Measurements from ENCODE around the gene DAND5. TPM values are rescaled to one million over a fixed set of nuclear protein-coding genes. Genes with fewer than 3 reads are reported as not detected.

The DAND5 gene
- total and polyA plus RNA-seq, 9 donors = 0.11 to 0.15 TPM; not detected in 7

DNA sequence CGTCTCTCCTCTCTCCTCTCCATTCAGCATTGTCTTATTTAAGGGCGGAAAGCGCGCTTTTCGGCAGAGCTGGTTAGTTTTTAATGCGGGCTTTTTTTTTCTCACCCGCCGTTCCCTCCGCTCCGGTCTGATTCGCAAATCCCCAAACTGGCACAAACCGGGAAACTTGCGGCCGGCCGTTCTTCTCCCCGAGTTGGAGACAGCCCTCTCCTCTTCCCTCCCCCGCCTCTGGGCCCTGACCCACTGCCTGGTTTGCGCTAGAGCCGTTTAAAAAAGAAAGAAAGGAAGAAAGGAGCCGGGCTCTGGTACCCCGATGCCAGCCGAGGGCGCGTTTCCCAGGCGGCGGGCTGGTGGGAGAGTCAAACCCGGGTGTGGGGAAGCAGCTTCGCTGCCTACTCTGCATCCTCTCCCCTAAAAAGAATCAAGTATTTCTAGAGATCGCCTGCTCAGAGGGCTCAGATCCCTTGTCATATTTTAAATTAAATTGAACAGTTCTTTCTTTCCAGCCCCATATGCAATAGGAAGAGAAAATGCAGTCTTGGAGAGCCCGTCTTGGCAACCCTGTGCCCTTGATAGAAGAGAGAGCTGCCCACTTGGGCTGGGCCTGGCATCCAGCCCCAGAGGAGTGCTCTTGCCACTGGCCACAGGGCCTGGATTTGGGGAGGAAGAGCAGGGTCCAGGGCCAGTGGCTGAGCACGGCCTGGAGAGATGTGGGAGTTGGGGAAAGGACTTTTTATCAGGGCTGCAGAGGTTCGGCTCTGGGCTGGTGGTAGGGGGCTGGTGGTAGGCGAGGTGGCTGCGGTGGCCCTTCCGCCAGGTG is 44.9 kb downstream of the DAND5 start:
- TF ChIP-seq, protein P1, sequence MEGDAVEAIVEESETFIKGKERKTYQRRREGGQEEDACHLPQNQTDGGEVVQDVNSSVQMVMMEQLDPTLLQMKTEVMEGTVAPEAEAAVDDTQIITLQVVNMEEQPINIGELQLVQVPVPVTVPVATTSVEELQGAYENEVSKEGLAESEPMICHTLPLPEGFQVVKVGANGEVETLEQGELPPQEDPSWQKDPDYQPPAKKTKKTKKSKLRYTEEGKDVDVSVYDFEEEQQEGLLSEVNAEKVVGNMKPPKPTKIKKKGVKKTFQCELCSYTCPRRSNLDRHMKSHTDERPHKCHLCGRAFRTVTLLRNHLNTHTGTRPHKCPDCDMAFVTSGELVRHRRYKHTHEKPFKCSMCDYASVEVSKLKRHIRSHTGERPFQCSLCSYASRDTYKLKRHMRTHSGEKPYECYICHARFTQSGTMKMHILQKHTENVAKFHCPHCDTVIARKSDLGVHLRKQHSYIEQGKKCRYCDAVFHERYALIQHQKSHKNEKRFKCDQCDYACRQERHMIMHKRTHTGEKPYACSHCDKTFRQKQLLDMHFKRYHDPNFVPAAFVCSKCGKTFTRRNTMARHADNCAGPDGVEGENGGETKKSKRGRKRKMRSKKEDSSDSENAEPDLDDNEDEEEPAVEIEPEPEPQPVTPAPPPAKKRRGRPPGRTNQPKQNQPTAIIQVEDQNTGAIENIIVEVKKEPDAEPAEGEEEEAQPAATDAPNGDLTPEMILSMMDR (IDR thresholded peaks at IDR 0.05) = no peak
- no peak for TF ChIP-seq EP300 (IDR thresholded peaks at IDR 0.05)
- no peak for TF ChIP-seq POLR2A (IDR thresholded peaks at IDR 0.05)
- DNase-seq = peak in 4 of 5 donors; percentile 69 to 78 (median 70)
- Histone ChIP-seq H3K27me3 (no peaks in the 10 kb centered on the region), H3K9me3 (no peaks in the 10 kb centered on the region), H3K36me3 (no peaks in the 10 kb centered on the region), H3K4me3 (peak overlapping the region; percentile 46), H3K27ac (peak overlapping the region; percentile 89 to 95), H3K4me1 (ENCODE audit: insufficient read depth) (peaks cover 51% of the 10 kb centered on the region)
- intact Hi-C loops (cut with DNase I) = no loop called here
- 9 to 23% (median 21%) methylated on average over 35 of the region's 35 CpGs for WGBS, 3 donors

DNA sequence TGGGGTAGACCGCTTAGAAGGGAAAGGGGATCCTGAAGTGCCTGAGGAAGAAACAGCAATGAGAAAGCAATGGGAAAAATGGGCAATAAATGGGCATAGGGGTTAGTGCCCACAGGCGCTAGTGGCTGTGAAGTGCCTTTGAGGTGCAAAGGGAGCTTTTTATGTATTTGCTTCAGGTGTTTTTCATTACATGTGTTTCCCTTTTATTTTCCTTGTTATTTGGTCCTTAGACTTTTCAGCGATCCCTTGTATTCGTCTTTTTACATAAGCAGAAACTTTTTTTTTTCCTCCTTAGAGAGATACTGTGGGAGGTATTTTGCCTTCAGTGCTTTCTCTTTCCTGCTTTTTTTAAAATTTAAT is 45.5 kb downstream of the DAND5 start:
- H3K4me3 ChIP-seq = peak overlapping the region; percentile 46
- H3K27ac ChIP-seq = peak overlapping the region; percentile 89 to 95
- WGBS, 3 donors = 40 to 54% (median 43%) methylated on average over 4 of the region's 4 CpGs
- no peak for DNase-seq
- peaks cover 47% of the 10 kb centered on the region for H3K4me1 ChIP-seq (ENCODE audit: insufficient read depth)
- H3K9me3 ChIP-seq = no peaks in the 10 kb centered on the region
- intact Hi-C loops (cut with DNase I) = loop anchor here in 1 of 4 donors (5.0 kb wide), 1 partner anchor 37 kb away; no protein-coding TSS in a partner anchor
- TF ChIP-seq EP300 (IDR thresholded peaks at IDR 0.05) (no peak), POLR2A (IDR thresholded peaks at IDR 0.05) (no peak)
- TF ChIP-seq, protein P1 (IDR thresholded peaks at IDR 0.05) = no peak
- H3K36me3 ChIP-seq = no peaks in the 10 kb centered on the region
- no peaks in the 10 kb centered on the region for H3K27me3 ChIP-seq

DNA sequence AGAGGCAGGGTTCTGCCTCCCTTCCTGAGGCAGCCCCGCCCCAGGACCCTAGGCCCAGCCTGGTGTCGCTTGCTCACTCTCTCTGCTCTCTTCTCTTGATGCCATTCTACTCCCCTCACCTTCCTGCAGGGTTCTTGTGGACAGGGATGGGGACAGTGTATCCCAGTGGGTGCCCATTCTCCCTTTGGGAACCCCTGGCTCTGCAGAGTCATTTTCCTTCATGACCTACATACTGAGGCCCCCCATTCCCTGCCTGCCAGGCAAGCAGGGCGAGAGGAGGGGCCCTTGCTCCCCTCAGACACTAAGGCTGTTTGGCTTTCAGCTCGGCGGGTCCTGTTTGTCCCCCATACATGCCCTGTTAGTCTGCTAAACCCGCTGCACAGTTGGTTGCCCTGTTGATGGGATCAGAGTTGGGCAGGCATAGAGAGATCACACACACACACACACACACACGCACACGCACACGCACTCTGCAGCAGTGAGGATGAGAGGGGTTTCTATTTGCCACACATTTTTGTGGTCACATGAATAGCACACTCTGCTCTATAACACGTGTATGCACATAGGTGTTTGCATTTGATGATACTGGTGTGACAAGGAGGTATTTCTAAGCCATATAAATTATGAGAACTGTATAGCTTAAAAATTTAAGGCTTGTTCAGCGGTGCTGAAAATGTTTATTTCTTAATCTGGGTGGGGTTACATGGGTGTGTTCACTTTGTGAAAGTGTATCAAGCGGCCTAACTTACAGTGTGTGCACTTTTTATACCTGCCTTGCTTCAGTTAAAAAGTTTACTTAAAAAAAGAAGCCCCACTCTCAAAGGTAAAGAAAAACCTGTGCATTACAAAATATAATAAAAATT is 46.2 kb downstream of the DAND5 start:
- no peak for TF ChIP-seq POLR2A (IDR thresholded peaks at IDR 0.05)
- no peak for TF ChIP-seq EP300 (IDR thresholded peaks at IDR 0.05)
- TF ChIP-seq, protein P1 (IDR thresholded peaks at IDR 0.05) = no peak
- H3K9me3 ChIP-seq = no peaks in the 10 kb centered on the region
- intact Hi-C loops (cut with DNase I) = loop anchor here in 1 of 4 donors (5.0 kb wide), 1 partner anchor 37 kb away; no protein-coding TSS in a partner anchor
- peak overlapping the region; percentile 66 to 89 for H3K27ac ChIP-seq
- DNase-seq = peak in 1 of 5 donors; percentile 50
- no peaks in the 10 kb centered on the region for H3K27me3 ChIP-seq
- H3K36me3 ChIP-seq = no peaks in the 10 kb centered on the region
- 40 to 50% (median 42%) methylated on average over 12 of the region's 12 CpGs for WGBS, 3 donors
- H3K4me1 ChIP-seq (ENCODE audit: insufficient read depth) = peaks cover 47% of the 10 kb centered on the region
- peak overlapping the region; percentile 46 for H3K4me3 ChIP-seq

DNA sequence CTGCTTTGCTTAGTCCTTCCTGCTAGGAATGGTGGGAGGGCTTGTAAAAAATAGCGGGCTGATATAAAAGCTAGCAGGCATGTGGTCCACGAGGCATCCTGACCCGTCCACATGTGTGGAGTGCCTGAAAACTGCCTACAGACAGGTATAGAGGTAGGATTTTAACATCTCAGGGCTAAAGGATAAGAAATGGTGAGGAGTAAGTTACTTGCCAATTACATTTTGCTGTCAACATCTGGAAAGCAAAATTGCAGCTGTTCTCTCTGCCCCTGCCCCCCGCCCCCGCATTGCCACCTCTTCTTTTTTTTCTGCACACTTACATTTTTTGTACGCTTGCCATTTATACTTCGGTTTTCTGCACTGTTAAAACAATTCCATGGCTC is 46.9 kb downstream of the DAND5 start:
- TF ChIP-seq POLR2A (IDR thresholded peaks at IDR 0.05) (no peak), EP300 (IDR thresholded peaks at IDR 0.05) (no peak)
- TF ChIP-seq, protein P1 (IDR thresholded peaks at IDR 0.05) = no peak
- 20 to 29% (median 24%) methylated on average over 7 of the region's 7 CpGs for WGBS, 3 donors
- Histone ChIP-seq H3K36me3 (no peaks in the 10 kb centered on the region), H3K9me3 (no peaks in the 10 kb centered on the region), H3K27me3 (no peaks in the 10 kb centered on the region), H3K4me1 (ENCODE audit: insufficient read depth) (peaks cover 48% of the 10 kb centered on the region), H3K4me3 (no peak overlapping the region), H3K27ac (peak overlapping the region; percentile 57 to 89)
- no peak for DNase-seq
- intact Hi-C loops (cut with DNase I) = loop anchor here in 1 of 4 donors (5.0 kb wide), 1 partner anchor 36 kb away; no protein-coding TSS in a partner anchor

Data from ovary (tissue), 9 donors.